HEK293 (cell line): ENCODE results near the gene RTKN.

ENCODE experiments used
- BCL11A ChIP-seq: fragments of 450-650 bp; formaldehyde crosslinking; IDR thresholded peaks from 2 replicates; pipeline ENCODE4 v1.5.1; 2016; ENCODE audit warnings: low read depth, missing biosample characterization, missing genetic modification characterization
- CTCF ChIP-seq: fragments of 450-650 bp; formaldehyde crosslinking; IDR thresholded peaks from 2 replicates; pipeline ENCODE4 v1.5.1; 2016; ENCODE audit warnings: missing biosample characterization, missing genetic modification characterization
- MEIS1 ChIP-seq: sonication (generic); formaldehyde crosslinking; IDR thresholded peaks from 2 replicates; pipeline ENCODE4 v1.8.1; 2022; ENCODE audit warnings: missing genetic modification reagents, mild to moderate bottlenecking, borderline replicate concordance
- ZBTB1 ChIP-seq: fragments of 450-650 bp; formaldehyde crosslinking; IDR thresholded peaks from 2 replicates; pipeline ENCODE4 v1.5.1; 2016; ENCODE audit warnings: missing biosample characterization, missing genetic modification characterization
- ZNF639 ChIP-seq: fragments of 450-650 bp; formaldehyde crosslinking; IDR thresholded peaks from 2 replicates; pipeline ENCODE4 v1.5.1; 2016; ENCODE audit warnings: missing biosample characterization, missing genetic modification characterization
- ZNF660 ChIP-seq: fragments of 450-650 bp; IDR thresholded peaks from 2 replicates; pipeline ENCODE4 v1.5.1; 2018; ENCODE audit warnings: missing biosample characterization, mild to moderate bottlenecking, missing genetic modification characterization

- TF ChIP-seq CTCF (tag by site-specific recombination) (no peak), ZNF660 (tag by site-specific recombination) (no peak), MEIS1 (CRISPR knock-in tag) (no peak), BCL11A (no peak), ZNF639 (no peak), ZBTB1 (tag by site-specific recombination) (no peak)
These were observed 32.7 kb upstream of the RTKN start for GRCh38 chr2:74474481-74474880.
